K562 (cell line): ENCODE data around the gene SLC5A11. TPM values are rescaled to one million over a fixed set of nuclear protein-coding genes. Genes with fewer than 3 reads are reported as not detected.
A peak's percentile ranks its signal among the peaks of the same experiment; 100 is the strongest.

Experiments
- ELF4 ChIP-seq: fragments of 450-650 bp; formaldehyde crosslinking; IDR thresholded peaks from 2 replicates; pipeline ENCODE4 v1.4.0; 2022; ENCODE audit warnings: missing genetic modification characterization
- HDAC1 ChIP-seq, 2 experiments: fragments of 450-650 bp; IDR thresholded peaks; 2 replicates each; pipeline ENCODE4 v1.6.1; 2016 to 2017; ENCODE audit warnings: inconsistent platforms in 1 of 2, mild to moderate bottlenecking in 1 of 2, moderate library complexity in 1 of 2
- HNRNPLL ChIP-seq: fragments of 200-400 bp; formaldehyde crosslinking; IDR thresholded peaks from 2 replicates; pipeline ENCODE4 v1.6.1; 2017; ENCODE audit warnings: low read length, low read depth, mild to moderate bottlenecking; ENCODE audit not compliant: poor library complexity, severe bottlenecking
- KDM4B ChIP-seq, 2 experiments: fragments of 450-650 bp in 1 of 2; sonication (generic) in 1 of 2; IDR thresholded peaks; 2 replicates each; pipeline ENCODE4 v1.6.1; 2016 to 2017; ENCODE audit warnings: borderline replicate concordance in 2 of 2, antibody characterized with exemption in 1 of 2, low read depth in 1 of 2, mild to moderate bottlenecking in 1 of 2
- NFRKB ChIP-seq: fragments of 450-650 bp; IDR thresholded peaks from 2 replicates; pipeline ENCODE4 v1.6.1; 2016; ENCODE audit warnings: low read depth
- NKRF ChIP-seq: fragments of 450-650 bp; IDR thresholded peaks from 2 replicates; pipeline ENCODE4 v1.6.1; 2016; ENCODE audit warnings: borderline replicate concordance
- POLR3A ChIP-seq: IDR thresholded peaks from 2 replicates; pipeline ENCODE4 v1.6.1; 2011; ENCODE audit warnings: borderline replicate concordance, mild to moderate bottlenecking, moderate library complexity; ENCODE audit not compliant: insufficient read length, insufficient read depth; ENCODE audit errors: extremely low read depth
- RAD51 ChIP-seq: fragments of 450-650 bp; IDR thresholded peaks from 2 replicates; pipeline ENCODE4 v1.7.1; 2016; ENCODE audit warnings: low read depth, mild to moderate bottlenecking, borderline replicate concordance
- RBM39 ChIP-seq: fragments of 200-400 bp; formaldehyde crosslinking; optimal IDR thresholded peaks from 2 replicates; pipeline ENCODE3; 2018; ENCODE audit warnings: low read depth, low read length
- SIN3A ChIP-seq, 2 experiments: fragments of 150-350 bp in 1 of 2; IDR thresholded peaks; 2 replicates each; pipeline ENCODE4 v1.6.1; 2011 to 2016; ENCODE audit warnings: borderline replicate concordance in 2 of 2, low read depth in 2 of 2, low read length in 2 of 2, mild to moderate bottlenecking in 2 of 2, moderate library complexity in 2 of 2; ENCODE audit not compliant: control insufficient read depth in 1 of 2
- SREBF1 ChIP-seq: fragments of 150-350 bp; IDR thresholded peaks from 2 replicates; pipeline ENCODE4 v1.6.1; 2014; ENCODE audit warnings: antibody characterized with exemption, low read depth, low read length, borderline replicate concordance
- SRSF3 ChIP-seq: fragments of 200-400 bp; formaldehyde crosslinking; IDR thresholded peaks from 2 replicates; pipeline ENCODE4 v1.6.1; 2016; ENCODE audit warnings: mild to moderate bottlenecking, low read length, moderate library complexity; ENCODE audit not compliant: insufficient read depth
- TCF7 ChIP-seq: sonication (generic); IDR thresholded peaks from 2 replicates; pipeline ENCODE4 v1.6.1; 2016; ENCODE audit warnings: antibody characterized with exemption, borderline replicate concordance
- THRA ChIP-seq: fragments of 450-650 bp; IDR thresholded peaks from 2 replicates; pipeline ENCODE4 v1.6.1; 2017; ENCODE audit warnings: mild to moderate bottlenecking, moderate library complexity
- TRIM28 ChIP-seq: fragments of 450-650 bp; IDR thresholded peaks from 2 replicates; pipeline ENCODE4 v1.6.1; 2017
- U2AF1 ChIP-seq: fragments of 200-400 bp; formaldehyde crosslinking; optimal IDR thresholded peaks from 2 replicates; pipeline ENCODE3; 2017; ENCODE audit warnings: mild to moderate bottlenecking, low read depth, low read length, moderate library complexity
- U2AF2 ChIP-seq: fragments of 200-400 bp; formaldehyde crosslinking; optimal IDR thresholded peaks from 2 replicates; pipeline ENCODE3; 2017; ENCODE audit warnings: low read depth, mild to moderate bottlenecking, low read length
- WHSC1 ChIP-seq: IDR thresholded peaks from one replicate; pipeline ENCODE4 v1.6.1; 2012; ENCODE audit warnings: low read length, control low read depth, inconsistent platforms
- ZNF23 ChIP-seq: fragments of 250-450 bp; sonication (Bioruptor Pico); IDR thresholded peaks from 2 replicates; pipeline ENCODE4 v1.4.0; 2020; ENCODE audit warnings: mild to moderate bottlenecking
- ZNF354B ChIP-seq: fragments of 250-450 bp; sonication (Bioruptor Pico); IDR thresholded peaks from 2 replicates; pipeline ENCODE4 v1.4.0; 2020
- polyA plus RNA-seq, 8 experiments: library from polyadenylated mRNA; depleted of rRNA in 4 of 8; stranded (reverse) in 5 of 8; unstranded in 3 of 8; fragments of >200 nt; fragmentation: Nextera tagmentation in 2 of 8; fragmentation: Illumina TruSeq in 1 of 8; extraction: Ambion mirVana in 2 of 8; extraction: Trizol in 1 of 8; gene quantifications; 2 replicates each; pipeline versions ENCODE4 v1.2.1 to v1.2.3, GENCODE V29; 2011 to 2014; ENCODE audit warnings: inconsistent platforms in 1 of 8, missing spikeins in 1 of 8
- total RNA-seq, 7 experiments: library from RNA; depleted of rRNA in 6 of 7; stranded (reverse); fragments of >200 nt in 6 of 7; fragmentation: Illumina TruSeq in 2 of 7; extraction: Trizol in 2 of 7; gene quantifications; 2 replicates each; pipeline versions ENCODE4 v1.2.1 to v1.2.3, GENCODE V29; 2011 to 2021; ENCODE audit warnings: low replicate concordance in 1 of 7
- TF ChIP-seq, protein P1 (sequence below): fragments of 250-450 bp; sonication (Bioruptor Pico); IDR thresholded peaks from 2 replicates; pipeline ENCODE4 v1.8.0; 2021; ENCODE audit warnings: mild to moderate bottlenecking, moderate library complexity
- TF ChIP-seq, protein P2 (sequence below): sonication (generic); formaldehyde crosslinking; IDR thresholded peaks from 2 replicates; pipeline ENCODE4 v1.8.0; 2022; ENCODE audit warnings: mild to moderate bottlenecking, missing genetic modification reagents

The SLC5A11 gene
- total and polyA plus RNA-seq, 9 of the 15 experiments (the other 6 are each of a cell fraction or from before 2014, with no cell fraction given): 0.04 to 0.25 (median 0.11) TPM; not detected in 3

DNA sequence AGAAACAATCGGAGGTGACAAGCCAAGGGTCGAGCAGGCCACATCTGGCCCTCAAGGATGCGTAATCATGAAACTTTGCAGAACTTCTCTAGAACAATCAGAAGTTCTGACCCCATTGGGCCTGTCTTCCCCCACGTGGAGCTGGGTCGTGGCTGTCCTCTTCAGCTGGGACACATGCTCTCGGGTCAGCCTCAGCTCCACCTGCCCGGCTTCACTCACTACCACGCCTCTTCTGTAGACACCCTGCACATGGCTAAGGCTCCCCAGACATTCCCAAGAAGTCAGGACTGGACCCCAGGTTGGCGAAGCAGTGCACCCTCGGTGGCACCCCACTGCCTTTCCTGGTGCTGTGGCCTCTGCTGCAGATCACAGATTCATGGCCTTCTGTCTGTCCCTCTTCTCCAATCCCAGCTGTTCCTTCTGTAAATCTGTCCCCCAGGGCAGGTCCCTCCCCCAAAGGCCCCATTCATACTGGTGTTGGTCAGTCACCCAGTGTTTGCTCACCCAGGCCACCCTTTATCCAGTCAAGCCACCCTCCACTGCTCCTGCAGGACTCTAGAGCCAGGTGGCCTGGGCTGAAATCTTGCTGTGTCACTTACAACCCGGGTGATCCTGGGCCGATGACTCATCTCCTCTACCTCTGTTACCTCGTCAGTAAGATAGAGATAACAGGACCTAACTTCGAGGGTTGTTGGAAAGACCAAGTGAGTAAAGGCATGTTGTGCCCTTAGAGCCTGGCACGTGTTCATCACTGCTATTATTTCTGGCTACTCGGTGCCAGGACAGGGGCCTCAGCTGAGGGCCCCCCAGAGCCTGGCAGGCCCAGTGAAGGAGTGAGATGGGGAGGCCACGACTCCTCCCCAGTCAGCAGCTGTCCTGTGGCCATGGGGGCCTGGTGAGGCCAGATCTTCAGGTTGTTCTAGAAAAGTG is 1.4 kb upstream of the SLC5A11 start (continued):
- TF ChIP-seq TCF7 (no peak), SREBF1 (no peak), KDM4B (IDR thresholded peaks at IDR 0.05; ENCODE audit: borderline replicate concordance in 2 of 2, low read depth in 1 of 2) (no peak), U2AF1 (no peak), TRIM28 (peak; percentile 44; the same call in 1 of the 2 replicates), ELF4 (CRISPR knock-in tag) (no peak), SIN3A (IDR thresholded peaks at IDR 0.05; ENCODE audit: borderline replicate concordance in 2 of 2, control insufficient read depth in 1 of 2, low read depth in 2 of 2, low read length in 2 of 2) (no peak), WHSC1 (no peak), ZNF354B (no peak), HDAC1 (IDR thresholded peaks at IDR 0.05) (peak in 1 of 2 experiments; percentile 90; a peak in 2 of 4 replicates), THRA (no peak), NKRF (no peak), SRSF3 (no peak), NFRKB (no peak), POLR3A (no peak), RAD51 (no peak), RBM39 (no peak), U2AF2 (no peak), ZNF23 (CRISPR knock-in tag) (no peak), HNRNPLL (no peak)
- TF ChIP-seq, protein P1, sequence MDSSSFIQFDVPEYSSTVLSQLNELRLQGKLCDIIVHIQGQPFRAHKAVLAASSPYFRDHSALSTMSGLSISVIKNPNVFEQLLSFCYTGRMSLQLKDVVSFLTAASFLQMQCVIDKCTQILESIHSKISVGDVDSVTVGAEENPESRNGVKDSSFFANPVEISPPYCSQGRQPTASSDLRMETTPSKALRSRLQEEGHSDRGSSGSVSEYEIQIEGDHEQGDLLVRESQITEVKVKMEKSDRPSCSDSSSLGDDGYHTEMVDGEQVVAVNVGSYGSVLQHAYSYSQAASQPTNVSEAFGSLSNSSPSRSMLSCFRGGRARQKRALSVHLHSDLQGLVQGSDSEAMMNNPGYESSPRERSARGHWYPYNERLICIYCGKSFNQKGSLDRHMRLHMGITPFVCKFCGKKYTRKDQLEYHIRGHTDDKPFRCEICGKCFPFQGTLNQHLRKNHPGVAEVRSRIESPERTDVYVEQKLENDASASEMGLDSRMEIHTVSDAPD (CRISPR knock-in tag): no peak
- TF ChIP-seq, protein P2, sequence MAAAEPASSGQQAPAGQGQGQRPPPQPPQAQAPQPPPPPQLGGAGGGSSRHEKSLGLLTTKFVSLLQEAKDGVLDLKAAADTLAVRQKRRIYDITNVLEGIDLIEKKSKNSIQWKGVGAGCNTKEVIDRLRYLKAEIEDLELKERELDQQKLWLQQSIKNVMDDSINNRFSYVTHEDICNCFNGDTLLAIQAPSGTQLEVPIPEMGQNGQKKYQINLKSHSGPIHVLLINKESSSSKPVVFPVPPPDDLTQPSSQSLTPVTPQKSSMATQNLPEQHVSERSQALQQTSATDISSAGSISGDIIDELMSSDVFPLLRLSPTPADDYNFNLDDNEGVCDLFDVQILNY: no peak
